Suprapubic skin (tissue), 4 donors: ENCODE results near the gene DNAH14.

Experiments
- EP300 ChIP-seq: sonication (generic); formaldehyde crosslinking; IDR thresholded peaks from one replicate; pipeline ENCODE4 v1.6.1; 2017; ENCODE audit warnings: antibody characterized with exemption
- POLR2A ChIP-seq, 2 donors: fragments of 450-650 bp; IDR thresholded peaks; one replicate each; pipeline ENCODE4 v1.6.1; 2017; ENCODE audit warnings: antibody characterized with exemption in 2 of 2, mild to moderate bottlenecking in 2 of 2, moderate library complexity in 2 of 2
- POLR2AphosphoS5 ChIP-seq, 3 donors: sonication (generic); formaldehyde crosslinking; IDR thresholded peaks; one replicate each; pipeline ENCODE4 v1.6.1; 2017; ENCODE audit warnings: antibody characterized with exemption in 3 of 3
- TF ChIP-seq, protein P1 (sequence below), 2 donors: fragments of 200-600 bp in 1 of 2; fragments of 450-650 bp in 1 of 2; sonication (generic) in 1 of 2; IDR thresholded peaks; one replicate each; pipeline ENCODE4 v1.5.1; 2016 to 2019; ENCODE audit warnings: antibody characterized with exemption in 2 of 2, mild to moderate bottlenecking in 1 of 2, moderate library complexity in 1 of 2

DNA sequence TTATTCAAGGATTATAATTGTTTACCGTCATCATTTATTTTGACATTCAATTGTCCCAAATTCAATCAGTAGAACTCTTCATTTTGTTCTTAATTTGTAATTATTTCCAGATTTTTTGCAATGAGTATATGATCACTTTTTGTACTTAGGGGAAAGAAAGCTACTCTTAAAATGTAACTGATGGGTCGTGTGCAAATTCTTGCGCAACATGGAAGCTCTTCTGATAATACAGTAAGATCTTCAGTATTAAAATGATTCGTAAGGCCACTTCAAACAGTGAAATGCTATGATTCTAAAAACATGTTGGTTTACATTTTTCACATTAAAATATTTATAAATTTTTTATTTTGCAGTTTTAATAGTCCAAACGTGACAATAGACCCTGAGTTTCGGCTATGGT lies 435.0 kb downstream of the DNAH14 start:
- TF ChIP-seq, protein P1, sequence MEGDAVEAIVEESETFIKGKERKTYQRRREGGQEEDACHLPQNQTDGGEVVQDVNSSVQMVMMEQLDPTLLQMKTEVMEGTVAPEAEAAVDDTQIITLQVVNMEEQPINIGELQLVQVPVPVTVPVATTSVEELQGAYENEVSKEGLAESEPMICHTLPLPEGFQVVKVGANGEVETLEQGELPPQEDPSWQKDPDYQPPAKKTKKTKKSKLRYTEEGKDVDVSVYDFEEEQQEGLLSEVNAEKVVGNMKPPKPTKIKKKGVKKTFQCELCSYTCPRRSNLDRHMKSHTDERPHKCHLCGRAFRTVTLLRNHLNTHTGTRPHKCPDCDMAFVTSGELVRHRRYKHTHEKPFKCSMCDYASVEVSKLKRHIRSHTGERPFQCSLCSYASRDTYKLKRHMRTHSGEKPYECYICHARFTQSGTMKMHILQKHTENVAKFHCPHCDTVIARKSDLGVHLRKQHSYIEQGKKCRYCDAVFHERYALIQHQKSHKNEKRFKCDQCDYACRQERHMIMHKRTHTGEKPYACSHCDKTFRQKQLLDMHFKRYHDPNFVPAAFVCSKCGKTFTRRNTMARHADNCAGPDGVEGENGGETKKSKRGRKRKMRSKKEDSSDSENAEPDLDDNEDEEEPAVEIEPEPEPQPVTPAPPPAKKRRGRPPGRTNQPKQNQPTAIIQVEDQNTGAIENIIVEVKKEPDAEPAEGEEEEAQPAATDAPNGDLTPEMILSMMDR (IDR thresholded peaks at IDR 0.05) = no peak
- no peak for TF ChIP-seq POLR2A (IDR thresholded peaks at IDR 0.05)
- no peak for TF ChIP-seq POLR2AphosphoS5 (IDR thresholded peaks at IDR 0.05)
- no peak for TF ChIP-seq EP300
